GDM1 (cell line): ENCODE data around the gene PPP1R27.

Experiments used
- DNase-seq: peaks from one replicate; lab custom pipeline; 2025; lab: John Stamatoyannopoulos, UW

The PPP1R27 gene

DNA sequence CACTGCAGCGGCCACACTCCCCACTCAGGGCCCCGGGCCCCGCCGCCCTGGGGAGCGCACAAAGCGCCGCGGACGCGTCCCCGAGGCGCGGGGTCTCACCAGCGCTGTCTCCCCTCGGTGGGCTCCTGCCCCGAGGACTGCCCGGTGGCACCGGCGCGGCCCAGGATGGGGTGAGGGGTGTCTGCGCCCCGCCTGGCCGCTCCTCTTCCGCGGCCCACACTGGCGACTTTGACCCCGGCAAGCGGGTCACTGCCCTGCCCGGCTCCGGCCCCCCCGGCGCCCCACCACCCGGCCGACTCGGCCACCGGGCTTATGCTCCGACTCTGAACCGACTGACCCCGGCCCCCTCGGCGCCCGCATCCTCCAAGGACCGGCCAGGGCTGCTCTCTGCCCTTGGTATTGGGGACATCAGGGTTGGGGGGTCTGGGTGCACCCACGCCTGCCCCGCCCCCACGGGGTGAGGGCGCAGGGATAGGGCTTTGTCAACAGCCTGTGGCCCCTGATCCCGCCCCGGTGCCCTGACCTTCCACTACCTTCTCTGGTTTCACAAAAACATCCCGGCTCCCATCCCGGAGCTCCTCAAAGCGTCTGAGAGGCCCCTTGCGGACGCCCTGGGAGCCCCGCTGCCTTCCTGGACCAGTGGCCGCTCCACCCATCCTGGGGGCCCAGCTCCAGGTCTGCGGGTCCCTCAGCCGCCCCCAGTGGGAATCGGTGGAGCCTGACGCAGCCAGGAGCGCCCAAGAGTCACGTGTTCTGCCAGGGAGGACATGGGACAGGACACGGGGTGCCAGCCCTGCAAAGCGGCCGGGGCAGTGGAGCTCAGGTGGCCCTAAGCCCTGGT is 30.1 kb downstream of the PPP1R27 start:
- no peak for DNase-seq

DNA sequence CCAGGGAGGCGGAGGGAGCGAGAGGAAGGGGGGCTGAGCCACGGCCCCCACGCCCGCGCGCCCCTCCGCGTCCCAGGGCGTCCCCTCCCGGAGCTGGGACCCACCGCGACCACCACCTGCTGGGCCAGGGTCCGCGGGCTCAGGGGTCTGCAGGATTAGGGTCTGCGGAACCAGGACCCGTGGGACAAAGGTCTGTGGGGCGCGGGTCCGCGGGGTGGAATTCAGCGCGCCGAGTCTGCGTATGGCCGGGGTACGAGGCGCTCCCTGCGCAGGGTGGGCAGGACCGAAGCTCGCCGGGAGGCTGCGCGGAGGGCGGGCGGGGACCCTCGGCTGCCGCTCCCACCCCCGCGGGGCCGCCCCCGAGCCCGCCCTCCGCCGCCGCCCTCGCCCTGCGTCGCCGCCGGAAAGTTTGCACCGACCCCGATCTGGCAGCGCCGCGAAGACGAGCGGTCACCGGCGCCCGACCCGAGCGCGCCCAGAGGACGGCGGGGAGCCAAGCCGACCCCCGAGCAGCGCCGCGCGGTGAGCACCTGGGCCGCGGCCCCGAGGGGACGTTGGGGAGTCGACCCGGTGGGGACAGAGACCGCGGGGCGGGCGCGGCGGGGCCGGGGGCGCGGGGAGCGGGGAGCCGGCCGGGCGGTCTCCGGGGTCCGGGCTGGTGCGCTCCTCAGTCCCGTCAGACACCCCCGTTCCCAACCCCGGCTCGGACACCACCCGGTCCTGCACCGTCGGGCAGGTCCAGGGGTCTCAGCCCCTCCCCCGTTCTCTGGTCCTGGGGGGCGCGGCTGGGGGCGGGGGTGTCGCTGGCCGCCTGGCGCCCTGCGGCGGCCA is 30.9 kb downstream of the PPP1R27 start, which contains the start of gene GCGR:
TSS of gene GCGR (plus strand) at position 423 of the 831 bp plus-strand sequence. CDS start 4,869 bp downstream, outside the sequence.
- no peak for DNase-seq

DNA sequence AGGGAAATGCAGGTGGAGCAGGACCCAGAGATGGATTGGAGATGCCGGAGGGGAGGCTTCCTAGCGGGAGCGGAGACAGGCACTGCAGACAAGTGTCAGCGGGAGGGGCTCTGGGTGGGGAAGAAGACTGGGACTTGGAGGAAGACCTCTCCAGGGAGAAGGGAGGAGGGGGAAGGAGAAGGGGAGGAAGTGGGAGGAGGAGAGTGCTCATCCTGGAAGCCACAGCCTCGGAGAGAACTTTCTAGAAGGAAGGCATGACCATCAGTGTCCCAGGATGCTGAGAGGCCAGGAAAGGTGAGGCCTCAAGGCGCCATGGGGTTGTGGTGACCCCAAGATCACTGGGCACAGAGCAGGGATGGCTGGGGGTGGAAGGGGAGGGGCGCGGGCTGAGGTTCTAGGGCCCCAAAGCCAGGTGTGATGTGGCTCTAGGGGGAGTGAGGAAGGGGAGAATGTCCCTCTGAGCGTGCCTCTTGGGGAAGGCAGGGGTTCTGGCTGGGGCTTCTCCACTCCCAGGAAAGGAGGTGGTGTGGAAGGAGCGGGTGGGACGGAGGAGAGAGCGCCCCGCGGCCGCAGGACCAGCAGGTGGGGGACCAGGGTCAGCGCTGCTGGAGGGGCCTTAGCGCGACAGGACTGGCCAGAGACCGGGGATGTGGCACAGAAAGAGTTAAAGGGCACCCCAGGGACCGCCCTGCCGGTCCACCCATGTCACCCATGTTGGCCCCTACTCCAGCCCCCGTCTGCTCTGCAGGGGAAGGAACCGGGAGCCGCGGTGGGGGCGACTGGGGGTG is 31.8 kb downstream of the PPP1R27 start:
- no peak for DNase-seq

DNA sequence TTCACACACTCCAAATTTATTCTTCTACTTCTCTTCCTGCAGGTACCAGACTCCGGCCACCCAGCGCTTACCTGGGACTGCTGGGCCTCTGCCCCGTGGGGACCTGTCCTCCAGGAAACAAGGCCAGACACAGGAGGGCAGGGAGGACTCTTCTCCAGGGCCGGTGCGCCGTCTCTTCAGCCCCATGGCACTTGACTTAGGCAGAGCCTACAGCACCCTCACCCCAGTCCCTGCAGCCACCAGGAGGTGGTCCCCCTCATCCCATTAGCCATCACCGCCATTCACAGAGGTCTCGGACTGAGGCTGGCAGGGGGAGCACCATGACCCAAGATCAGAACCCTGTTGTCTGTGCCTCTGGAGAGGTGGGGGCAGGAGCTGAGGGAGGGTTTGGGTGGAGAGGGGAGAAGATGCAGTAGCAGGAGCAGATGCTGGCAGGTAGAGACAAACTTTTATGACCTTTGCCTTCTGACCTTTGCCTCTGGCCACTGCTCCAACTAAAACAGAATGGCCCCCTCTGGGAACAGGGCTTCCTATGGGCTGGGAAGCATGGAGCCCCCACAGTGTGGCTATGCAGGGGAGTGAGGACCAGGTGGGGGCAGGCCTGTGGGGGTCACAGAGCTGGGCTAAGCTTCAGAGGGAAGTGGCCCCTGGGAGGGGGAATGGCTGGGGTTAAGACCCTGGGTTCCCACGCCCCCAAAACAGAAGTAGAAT is 32.6 kb downstream of the PPP1R27 start:
- DNase-seq, result no peak

DNA sequence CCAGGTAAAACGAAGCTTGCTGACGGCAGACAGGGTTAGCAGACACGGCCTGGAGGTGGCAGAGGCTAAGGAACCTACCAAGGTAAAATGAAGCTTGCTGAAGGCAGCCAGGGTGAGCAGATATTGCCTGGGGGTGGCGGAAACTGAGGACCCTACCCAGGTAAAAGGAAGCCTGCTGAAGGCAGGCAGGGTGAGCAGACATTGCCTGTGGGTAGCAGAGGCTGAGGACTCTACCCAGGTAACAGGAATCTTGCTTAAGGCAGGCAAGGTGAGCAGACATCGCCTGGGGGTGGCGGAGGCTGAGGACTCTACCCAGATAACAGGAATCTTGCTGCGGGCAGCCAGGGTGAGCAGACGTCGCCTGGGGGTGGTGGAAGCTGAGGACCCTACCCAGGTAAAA is 33.5 kb downstream of the PPP1R27 start:
- DNase-seq, result no peak

DNA sequence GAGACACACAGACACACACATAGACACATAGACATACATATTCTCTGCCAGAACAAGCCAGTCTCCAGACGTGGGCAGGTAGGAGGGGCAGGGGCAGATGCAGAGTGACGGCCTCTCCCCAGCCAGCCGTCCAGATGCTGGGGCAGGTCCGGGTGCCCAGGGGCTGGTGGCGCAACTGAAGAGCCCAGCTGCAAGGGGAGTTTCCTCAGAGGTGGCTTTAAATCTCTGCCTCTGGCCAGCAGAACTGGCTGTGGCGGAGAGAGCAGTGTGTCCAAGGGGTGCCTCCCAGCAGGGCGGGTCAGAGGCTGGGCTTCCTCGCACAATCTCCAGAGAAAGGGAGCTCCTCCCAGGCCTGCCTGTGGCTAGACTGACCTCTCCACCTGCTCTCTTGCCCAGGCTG is 40.3 kb downstream of the PPP1R27 start:
- no peak for DNase-seq

DNA sequence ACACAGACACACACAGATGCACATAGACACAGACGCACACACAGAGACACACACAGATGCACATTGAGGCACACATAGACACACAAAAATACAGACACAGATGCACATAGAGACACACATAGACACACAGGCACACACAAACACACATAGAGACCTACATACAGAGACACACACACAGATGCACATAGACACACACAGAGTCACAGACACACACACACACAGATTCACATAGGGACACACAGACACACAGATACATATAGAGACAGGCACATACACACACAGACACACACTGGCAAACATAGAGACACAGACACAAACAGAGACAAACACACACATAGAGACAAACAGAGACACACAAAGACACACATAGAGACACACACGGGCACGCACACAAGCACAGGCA is 40.8 kb downstream of the PPP1R27 start:
- DNase-seq, result no peak

DNA sequence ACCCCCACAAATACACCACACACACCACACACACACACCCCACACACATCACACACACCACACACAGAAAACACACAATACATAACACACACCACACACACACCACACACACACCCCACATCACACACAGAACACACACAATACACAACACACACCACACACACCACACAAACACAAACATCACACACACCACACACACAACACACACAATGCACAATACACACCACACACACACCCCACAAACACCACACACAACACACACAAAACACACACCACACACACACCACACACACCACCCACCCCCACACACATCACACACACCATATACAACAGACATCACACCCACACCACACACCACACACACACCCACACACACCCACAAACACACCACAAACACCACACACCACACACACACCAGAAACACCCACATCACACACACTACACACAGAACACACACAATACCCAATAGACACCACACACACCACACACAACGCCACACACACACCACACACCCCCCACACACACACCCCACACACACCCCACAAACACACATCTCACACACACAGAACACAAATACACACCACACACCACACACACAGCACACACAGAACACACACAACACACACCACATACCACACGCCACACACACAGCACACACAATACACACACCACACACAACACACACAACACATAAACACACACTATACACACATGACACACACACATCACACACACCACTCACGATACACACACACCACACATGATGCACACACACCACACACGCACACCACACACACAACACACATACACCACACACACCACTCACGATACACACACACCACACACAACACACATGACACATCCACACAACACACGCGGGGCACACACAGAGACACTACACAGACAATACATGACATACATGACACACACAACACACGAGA is 41.9 kb downstream of the PPP1R27 start:
- DNase-seq, result no peak
